Ovary (tissue), 9 donors: ENCODE measurements around the gene TRIOBP. TPM values are rescaled to one million over a fixed set of nuclear protein-coding genes. Genes with fewer than 3 reads are reported as not detected.

Source experiments
- DNase-seq, 5 donors: peaks; one replicate each; pipeline ENCODE4 v3.0.0-alpha.2; 2019 to 2020
- H3K27ac ChIP-seq, 2 donors: fragments of 200-600 bp; one replicate each; pipeline versions ENCODE4 v1.5.1 to v1.8.0; 2019 to 2022
- H3K27me3 ChIP-seq: fragments of 200-600 bp; one replicate; pipeline ENCODE4 v1.8.0; 2022
- H3K36me3 ChIP-seq: fragments of 200-600 bp; sonication (generic); one replicate; pipeline ENCODE4 v1.5.1; 2019
- H3K4me1 ChIP-seq: one replicate; pipeline ENCODE4 v1.8.1; 2013; ENCODE audit warnings: mild to moderate bottlenecking, moderate library complexity; ENCODE audit not compliant: insufficient read depth
- H3K4me3 ChIP-seq: fragments of 200-600 bp; sonication (generic); one replicate; pipeline ENCODE4 v1.5.1; 2017
- H3K9me3 ChIP-seq, 2 donors: fragments of 200-600 bp in 1 of 2; sonication (generic) in 1 of 2; one replicate each; pipeline versions ENCODE4 v1.5.1 to v1.8.1; 2013 to 2019; ENCODE audit warnings: mild to moderate bottlenecking in 1 of 2, moderate library complexity in 1 of 2
- CTCF ChIP-seq, 3 donors: fragments of 450-650 bp in 2 of 3; fragments of 200-600 bp in 1 of 3; IDR thresholded peaks; one replicate each; pipeline versions ENCODE4 v1.5.1 to v1.8.0; 2016 to 2022; ENCODE audit warnings: antibody characterized with exemption in 3 of 3, mild to moderate bottlenecking in 1 of 3
- EP300 ChIP-seq: sonication (generic); formaldehyde crosslinking; IDR thresholded peaks from one replicate; pipeline ENCODE4 v1.6.1; 2017; ENCODE audit warnings: antibody characterized with exemption
- POLR2A ChIP-seq: fragments of 450-650 bp; IDR thresholded peaks from one replicate; pipeline ENCODE4 v1.6.1; 2017; ENCODE audit warnings: antibody characterized with exemption, mild to moderate bottlenecking, moderate library complexity
- WGBS, 3 donors: extraction: QIAGEN DNeasy Blood & Tissue Kit in 1 of 3; methylation state at CpG; one replicate each; pipeline versions ENCODE4 v1.1.5 to v1.1.7; 2013 to 2017; 5-methylcytosine and 5-hydroxymethylcytosine counted together
- intact Hi-C, 4 donors: fragments of 100-400 bp; cut with DNase I; formaldehyde crosslinking; loops; one replicate each; pipeline versions ENCODE4 v1.11.0 to v1.15.1; 2022 to 2023
- polyA plus RNA-seq, 2 donors: library from polyadenylated mRNA; stranded (reverse); fragments of 200-250 nt in 1 of 2; fragments of 350-450 nt in 1 of 2; fragmentation: Illumina TruSeq in 1 of 2; extraction: RNeasy Lipid Tissue Mini Kit (QIAGEN cat#74804) in 1 of 2; gene quantifications; one replicate each; pipeline ENCODE4 v1.2.3, GENCODE V29; 2013 to 2014
- total RNA-seq, 7 donors: library from RNA; depleted of rRNA in 2 of 7; stranded (reverse); fragments of >200 nt in 2 of 7; fragmentation: NEBNext Ultra II Directional in 3 of 7; extraction: Animal tissue kit (Norgen Biotek cat#: 25700) in 3 of 7; gene quantifications; one replicate each; pipeline versions ENCODE4 v1.1.0 to v1.2.4, GENCODE V29; 2016 to 2023
- donor health status: DM: no; HTN: no; CAD: no; lungs with moderate emphysema.
- donor health status: DM: no; HTN: no; CAD: no.
- donor health status: Bipolar disorder and iron deficiency.
- donor health status: DM: yes; HTN: yes; CAD: no.
- donor health status: DM: no; HTN: no; CAD: no.
- donor health status: DM: yes; HTN: yes; CAD: no.

Gene TRIOBP
- total and polyA plus RNA-seq, 9 donors: 19.5 to 175 (median 86.8) TPM

DNA sequence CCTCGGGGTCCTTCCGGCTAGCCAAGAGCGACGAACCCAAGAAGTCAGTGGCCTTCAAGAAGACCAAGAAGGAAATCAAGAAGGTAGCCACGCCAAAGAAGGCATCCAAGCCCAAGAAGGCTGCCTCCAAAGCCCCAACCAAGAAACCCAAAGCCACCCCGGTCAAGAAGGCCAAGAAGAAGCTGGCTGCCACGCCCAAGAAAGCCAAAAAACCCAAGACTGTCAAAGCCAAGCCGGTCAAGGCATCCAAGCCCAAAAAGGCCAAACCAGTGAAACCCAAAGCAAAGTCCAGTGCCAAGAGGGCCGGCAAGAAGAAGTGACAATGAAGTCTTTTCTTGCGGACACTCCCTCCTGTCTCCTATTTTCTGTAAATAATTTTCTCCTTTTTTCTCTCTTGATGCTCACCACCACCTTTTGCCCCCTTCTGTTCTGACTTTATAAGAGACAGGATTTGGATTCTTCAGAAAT, 109.0 kb downstream of the TRIOBP start:
- intact Hi-C loops: no loop called here
- TF ChIP-seq CTCF (IDR thresholded peaks at IDR 0.05): no peak
- TF ChIP-seq POLR2A: no peak
- no peak for TF ChIP-seq EP300
- Histone ChIP-seq H3K4me1 (peaks cover 9% of the 10 kb centered on the region), H3K36me3 (no peaks in the 10 kb centered on the region), H3K27ac (peak overlapping the region; percentile 40 to 61), H3K27me3 (no peaks in the 10 kb centered on the region), H3K4me3 (peak overlapping the region; percentile 71), H3K9me3 (no peaks in the 10 kb centered on the region)
- WGBS, 3 donors: 42 to 60% (median 55%) methylated on average over 10 of the region's 10 CpGs
- no peak for DNase-seq

- DNase-seq: peak in 4 of 5 donors; percentile 39 to 62 (median 54)
- no peak for TF ChIP-seq POLR2A
- TF ChIP-seq EP300: no peak
- no peak for TF ChIP-seq CTCF (IDR thresholded peaks at IDR 0.05)
- Histone ChIP-seq H3K27me3 (no peaks in the 10 kb centered on the region), H3K36me3 (no peaks in the 10 kb centered on the region), H3K4me3 (peak overlapping the region; percentile 71), H3K27ac (peak overlapping the region in 1 of 2 donors; percentile 4), H3K4me1 (peaks cover 9% of the 10 kb centered on the region), H3K9me3 (no peaks in the 10 kb centered on the region)
- intact Hi-C loops: no loop called here
- WGBS, 3 donors: 3 to 4% (median 4%) methylated on average over 19 of the region's 19 CpGs
Measured at GRCh38 chr22:37806409-37807333, 109.8 kb downstream of the TRIOBP start.

- H3K27ac ChIP-seq: peak within 1 kb of the TSS in 1 of 2 donors; percentile 11
- intact Hi-C loops: no loop called here
- WGBS, 3 donors: 0 to 1% (median 0%) methylated on average over 65 to 73 of the region's 73 CpGs
- no peak for TF ChIP-seq EP300
- TF ChIP-seq CTCF (IDR thresholded peaks at IDR 0.05): no peak
- no peak for TF ChIP-seq POLR2A
- H3K9me3 ChIP-seq: no peaks in the 10 kb centered on the region
- H3K4me1 ChIP-seq: peaks cover 9% of the 10 kb centered on the region
- no peaks in the 10 kb centered on the region for H3K27me3 ChIP-seq
- H3K4me3 ChIP-seq: peak within 1 kb of the TSS; percentile 71
- H3K36me3 ChIP-seq: no peaks in the 10 kb centered on the region
- peak; percentile 91 to 97 (median 96) for DNase-seq
Measured at GRCh38 chr22:37807410-37808293, 110.8 kb downstream of the TRIOBP start, which contains the start of gene GCAT. Gene GCAT, plus strand, starts transcription at chr22:37807934. Its CDS starts 34 bp downstream, at chr22:37807968.

GRCh38 chr22:37808294-37808657, 111.4 kb downstream of the TRIOBP start:
- no peaks in the 10 kb centered on the region for H3K9me3 ChIP-seq
- peak overlapping the region; percentile 71 for H3K4me3 ChIP-seq
- TF ChIP-seq EP300 (no peak), CTCF (IDR thresholded peaks at IDR 0.05) (no peak), POLR2A (no peak)
- intact Hi-C loops: no loop called here
- no peaks in the 10 kb centered on the region for H3K27me3 ChIP-seq
- peaks cover 9% of the 10 kb centered on the region for H3K4me1 ChIP-seq
- H3K36me3 ChIP-seq: no peaks in the 10 kb centered on the region
- WGBS, 3 donors: 0 to 6% (median 3%) methylated on average over 8 of the region's 8 CpGs
- peak overlapping the region in 1 of 2 donors; percentile 8 for H3K27ac ChIP-seq
- DNase-seq: peak in 1 of 5 donors; percentile 41
